GM18526 (cell line): ENCODE results near the gene MYLK.

Experiments
- POLR2A ChIP-seq: IDR thresholded peaks from 3 replicates; pipeline ENCODE4 v1.6.1; 2011; ENCODE audit not compliant: insufficient read length; ENCODE audit errors: extremely low read depth

The MYLK gene

GRCh38 chr3:123792473-123793201, 91.5 kb downstream of the MYLK start:
- TF ChIP-seq POLR2A: no peak

- TF ChIP-seq POLR2A: no peak
These were observed 92.2 kb downstream of the MYLK start for GRCh38 chr3:123791898-123792297.

- TF ChIP-seq POLR2A: no peak
These were observed 92.7 kb downstream of the MYLK start for GRCh38 chr3:123791417-123791816.

- no peak for TF ChIP-seq POLR2A
These were observed 93.1 kb downstream of the MYLK start for GRCh38 chr3:123791073-123791370.

GRCh38 chr3:123790254-123791072, 93.7 kb downstream of the MYLK start:
- no peak for TF ChIP-seq POLR2A

- TF ChIP-seq POLR2A: no peak
These were observed 94.4 kb downstream of the MYLK start for GRCh38 chr3:123789760-123790159.

- no peak for TF ChIP-seq POLR2A
These were observed 95.0 kb downstream of the MYLK start for GRCh38 chr3:123789160-123789559.

- no peak for TF ChIP-seq POLR2A
These were observed 95.4 kb downstream of the MYLK start for GRCh38 chr3:123788710-123789109.

GRCh38 chr3:123787133-123787532, 97.0 kb downstream of the MYLK start:
- TF ChIP-seq POLR2A: no peak

- TF ChIP-seq POLR2A: no peak
These were observed 98.5 kb downstream of the MYLK start for GRCh38 chr3:123785602-123786001.

GRCh38 chr3:123783811-123784210, 100.3 kb downstream of the MYLK start:
- TF ChIP-seq POLR2A: no peak

GRCh38 chr3:123783050-123783689, 101.0 kb downstream of the MYLK start:
- TF ChIP-seq POLR2A: no peak

- TF ChIP-seq POLR2A: no peak
These were observed 101.6 kb downstream of the MYLK start for GRCh38 chr3:123782488-123782887.

- TF ChIP-seq POLR2A: no peak
These were observed 102.4 kb downstream of the MYLK start for GRCh38 chr3:123781571-123782275.

- no peak for TF ChIP-seq POLR2A
These were observed 103.0 kb downstream of the MYLK start for GRCh38 chr3:123781138-123781537.
